Astrocyte (in vitro differentiated cells and primary cell): Measurements from ENCODE around the gene MARCHF6.

ENCODE experiments used
- CTCF ChIP-seq: IDR thresholded peaks from 2 replicates; pipeline ENCODE4 v1.5.1; 2011; ENCODE audit warnings: low read depth, mild to moderate bottlenecking, inconsistent platforms, low read length, moderate library complexity; ENCODE audit not compliant: insufficient read depth
- EZH2 ChIP-seq: IDR thresholded peaks from 2 replicates; pipeline ENCODE4 v1.6.1; 2012; ENCODE audit warnings: mild to moderate bottlenecking, low read length, inconsistent platforms; ENCODE audit not compliant: insufficient read depth

- no peak for TF ChIP-seq EZH2
- TF ChIP-seq CTCF = no peak
Observed at GRCh38 chr5:10360686-10361085, 7.2 kb downstream of the MARCHF6 start.
